ENCODE data around the gene FZD10. TPM values are rescaled to one million over a fixed set of nuclear protein-coding genes. Genes with fewer than 3 reads are reported as not detected.

FZD10 gene
- total RNA-seq, 2 experiments from 2014 or later: not detected

DNA sequence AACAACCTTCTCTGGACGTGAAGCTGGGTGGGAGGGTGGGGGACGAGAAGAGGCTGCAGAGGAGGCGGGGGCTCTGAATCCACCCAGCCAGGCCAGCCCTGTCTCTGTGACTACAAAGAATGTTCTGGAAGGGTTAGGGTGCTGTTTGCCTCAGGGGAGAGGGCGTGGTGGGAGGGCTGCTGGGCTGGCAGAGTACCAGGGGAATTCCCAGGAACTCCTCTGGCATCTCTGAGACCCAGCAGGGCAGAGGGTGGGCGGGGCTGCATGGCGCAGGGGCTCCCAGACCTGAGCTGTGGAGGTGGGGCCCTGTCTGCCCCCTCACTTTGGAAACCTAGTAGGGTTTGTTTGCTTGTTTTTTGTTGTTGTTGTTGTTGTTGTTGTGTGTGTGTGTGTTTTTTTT is 45.5 kb upstream of the FZD10 start:
- Mint-ChIP-seq H3K36me3 (ENCODE audit: low read depth) (no peaks in the 10 kb centered on the region), H3K4me3 (no peak overlapping the region), H3K27ac (no peak overlapping the region), H3K4me1 (ENCODE audit: low read depth) (no peaks in the 10 kb centered on the region), H3K27me3 (peaks cover 28% of the 10 kb centered on the region), H3K9me3 (no peaks in the 10 kb centered on the region)
- no peak for DNase-seq
- Histone ChIP-seq H3K9me3 (ENCODE audit: control insufficient read depth in 1 of 2, insufficient read depth in 1 of 2, low read length in 2 of 2) (peaks cover 0 to 38% of the 10 kb centered on the region in 2 experiments), H3K27ac (ENCODE audit: low read depth in 1 of 2, low read length in 2 of 2) (no peak overlapping the region), H3K27me3 (ENCODE audit: control insufficient read depth in 1 of 2, insufficient read depth in 2 of 2, low read length in 2 of 2) (no peaks in the 10 kb centered on the region), H3K4me1 (ENCODE audit: insufficient read depth, low read length) (no peaks in the 10 kb centered on the region), H3K4me3 (ENCODE audit: low read length) (no peak overlapping the region), H3K36me3 (ENCODE audit: insufficient read depth, low read length) (no peaks in the 10 kb centered on the region)
- intact Hi-C loops (cut with DNase I, micrococcal nuclease): no loop called here
- CTCF ChIA-PET: no interaction called here
- TF ChIP-seq, protein P1, sequence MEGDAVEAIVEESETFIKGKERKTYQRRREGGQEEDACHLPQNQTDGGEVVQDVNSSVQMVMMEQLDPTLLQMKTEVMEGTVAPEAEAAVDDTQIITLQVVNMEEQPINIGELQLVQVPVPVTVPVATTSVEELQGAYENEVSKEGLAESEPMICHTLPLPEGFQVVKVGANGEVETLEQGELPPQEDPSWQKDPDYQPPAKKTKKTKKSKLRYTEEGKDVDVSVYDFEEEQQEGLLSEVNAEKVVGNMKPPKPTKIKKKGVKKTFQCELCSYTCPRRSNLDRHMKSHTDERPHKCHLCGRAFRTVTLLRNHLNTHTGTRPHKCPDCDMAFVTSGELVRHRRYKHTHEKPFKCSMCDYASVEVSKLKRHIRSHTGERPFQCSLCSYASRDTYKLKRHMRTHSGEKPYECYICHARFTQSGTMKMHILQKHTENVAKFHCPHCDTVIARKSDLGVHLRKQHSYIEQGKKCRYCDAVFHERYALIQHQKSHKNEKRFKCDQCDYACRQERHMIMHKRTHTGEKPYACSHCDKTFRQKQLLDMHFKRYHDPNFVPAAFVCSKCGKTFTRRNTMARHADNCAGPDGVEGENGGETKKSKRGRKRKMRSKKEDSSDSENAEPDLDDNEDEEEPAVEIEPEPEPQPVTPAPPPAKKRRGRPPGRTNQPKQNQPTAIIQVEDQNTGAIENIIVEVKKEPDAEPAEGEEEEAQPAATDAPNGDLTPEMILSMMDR (IDR thresholded peaks at IDR 0.05): no peak
- POLR2A ChIA-PET: no interaction called here
- ATAC-seq (ENCODE audit: poor library complexity): no peak

DNA sequence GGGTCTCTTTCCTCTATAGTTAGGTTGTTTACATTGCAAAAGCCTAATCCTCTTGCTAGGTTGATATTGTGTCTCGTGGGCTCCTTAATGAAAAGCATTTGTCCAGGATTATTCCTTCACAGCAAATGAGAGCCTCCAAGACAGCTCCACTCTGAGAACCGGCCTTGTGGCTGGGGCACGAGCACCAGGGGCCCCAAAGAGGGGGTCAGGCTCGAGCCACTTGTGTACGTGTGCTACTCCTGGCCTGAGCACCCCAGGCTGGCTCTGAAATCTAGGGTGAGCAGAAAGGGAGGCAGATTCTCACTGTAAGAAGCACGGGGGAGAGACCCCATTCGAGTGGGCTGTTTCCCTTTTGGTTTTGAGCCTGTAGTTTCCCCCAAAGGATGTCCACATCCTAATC is 45.0 kb upstream of the FZD10 start:
- H3K9me3 ChIP-seq (ENCODE audit: control insufficient read depth in 1 of 2, insufficient read depth in 1 of 2, low read length in 2 of 2): peaks cover 0 to 38% of the 10 kb centered on the region in 2 experiments
- DNase-seq (no peak), ATAC-seq (ENCODE audit: poor library complexity) (no peak)
- ChIA-PET CTCF (no interaction called here), POLR2A (no interaction called here)
- H3K9me3 Mint-ChIP-seq: no peaks in the 10 kb centered on the region
- intact Hi-C loops (cut with DNase I, micrococcal nuclease): no loop called here
- TF ChIP-seq, protein P1 (IDR thresholded peaks at IDR 0.05): no peak
- no peak overlapping the region for H3K27ac Mint-ChIP-seq
- H3K4me3 ChIP-seq (ENCODE audit: low read length): no peak overlapping the region
- H3K27me3 Mint-ChIP-seq: peaks cover 27% of the 10 kb centered on the region
- no peaks in the 10 kb centered on the region for H3K36me3 ChIP-seq (ENCODE audit: insufficient read depth, low read length)
- no peaks in the 10 kb centered on the region for H3K4me1 ChIP-seq (ENCODE audit: insufficient read depth, low read length)
- H3K4me1 Mint-ChIP-seq (ENCODE audit: low read depth): no peaks in the 10 kb centered on the region
- H3K27me3 ChIP-seq (ENCODE audit: control insufficient read depth in 1 of 2, insufficient read depth in 2 of 2, low read length in 2 of 2): no peaks in the 10 kb centered on the region
- no peak overlapping the region for H3K4me3 Mint-ChIP-seq
- no peaks in the 10 kb centered on the region for H3K36me3 Mint-ChIP-seq (ENCODE audit: low read depth)
- no peak overlapping the region for H3K27ac ChIP-seq (ENCODE audit: low read depth in 1 of 2, low read length in 2 of 2)

DNA sequence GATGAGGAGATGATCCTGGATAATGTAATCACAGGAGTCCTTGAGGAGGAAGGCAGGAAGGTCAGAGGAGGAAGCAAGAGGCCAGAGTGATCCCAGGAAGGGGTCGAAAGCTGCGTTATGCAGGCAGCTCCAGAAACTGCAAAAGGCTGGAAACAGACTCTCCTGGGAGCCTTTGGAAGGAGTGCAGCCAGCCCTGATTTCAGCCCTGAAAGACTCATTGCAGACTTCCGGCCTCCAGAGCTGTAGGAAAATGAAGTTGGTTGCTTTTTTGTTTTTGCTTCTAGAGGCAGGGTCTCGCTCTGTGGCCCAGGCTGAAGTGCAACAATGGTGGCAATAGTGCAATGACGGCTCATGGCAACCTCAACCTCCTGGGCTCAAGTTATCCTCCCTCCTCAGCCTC is 44.6 kb upstream of the FZD10 start:
- Histone ChIP-seq H3K27me3 (ENCODE audit: control insufficient read depth in 1 of 2, insufficient read depth in 2 of 2, low read length in 2 of 2) (no peaks in the 10 kb centered on the region), H3K4me1 (ENCODE audit: insufficient read depth, low read length) (no peaks in the 10 kb centered on the region), H3K9me3 (ENCODE audit: control insufficient read depth in 1 of 2, insufficient read depth in 1 of 2, low read length in 2 of 2) (peaks cover 0 to 38% of the 10 kb centered on the region in 2 experiments), H3K36me3 (ENCODE audit: insufficient read depth, low read length) (no peaks in the 10 kb centered on the region), H3K27ac (ENCODE audit: low read depth in 1 of 2, low read length in 2 of 2) (no peak overlapping the region), H3K4me3 (ENCODE audit: low read length) (no peak overlapping the region)
- CTCF ChIA-PET: no interaction called here
- ATAC-seq (ENCODE audit: poor library complexity): no peak
- Mint-ChIP-seq H3K27me3 (peaks cover 22% of the 10 kb centered on the region), H3K27ac (no peak overlapping the region), H3K36me3 (ENCODE audit: low read depth) (no peaks in the 10 kb centered on the region), H3K4me1 (ENCODE audit: low read depth) (no peaks in the 10 kb centered on the region), H3K9me3 (no peaks in the 10 kb centered on the region), H3K4me3 (no peak overlapping the region)
- intact Hi-C loops (cut with DNase I, micrococcal nuclease): no loop called here
- TF ChIP-seq, protein P1 (IDR thresholded peaks at IDR 0.05): no peak
- POLR2A ChIA-PET: no interaction called here
- DNase-seq: no peak

Measured in CD4-positive, alpha-beta T cell (primary cell).